Lower lobe of right lung (tissue), 2 donors: ENCODE data around the gene ADCY7. TPM values are rescaled to one million over a fixed set of nuclear protein-coding genes. Genes with fewer than 3 reads are reported as not detected.

Experiments used
- ATAC-seq, 2 donors: fragments of 200-7000 bp; cut with Tn5 transposase; one replicate each; pipeline ENCODE4 v1.9.1; 2020 to 2022; ENCODE audit warnings: mild to moderate bottlenecking in 2 of 2, moderate library complexity in 2 of 2
- DNase-seq: peaks from one replicate; pipeline ENCODE4 v3.0.0-alpha.2; 2020
- H3K27ac ChIP-seq: fragments of 200-600 bp; one replicate; pipeline ENCODE4 v1.8.0; 2022
- H3K27me3 ChIP-seq: fragments of 200-600 bp; one replicate; pipeline ENCODE4 v1.8.0; 2022; ENCODE audit warnings: low read depth
- H3K36me3 ChIP-seq: fragments of 200-600 bp; one replicate; pipeline ENCODE4 v1.8.0; 2022; ENCODE audit warnings: mild to moderate bottlenecking
- H3K4me1 ChIP-seq: fragments of 200-600 bp; one replicate; pipeline ENCODE4 v1.8.0; 2022
- H3K4me3 ChIP-seq: fragments of 200-600 bp; one replicate; pipeline ENCODE4 v1.8.0; 2022; ENCODE audit warnings: mild to moderate bottlenecking
- H3K9me3 ChIP-seq: fragments of 200-600 bp; one replicate; pipeline ENCODE4 v1.8.0; 2022
- intact Hi-C: fragments of 100-400 bp; cut with DNase I; formaldehyde crosslinking; loops from one replicate; pipeline ENCODE4 v1.11.0; 2022
- long read RNA-seq: library from polyadenylated mRNA; unstranded; transcript quantifications from one replicate; pipeline ENCODE4 v2.0.0, GENCODE V29; 2021
- total RNA-seq: library from RNA; stranded (reverse); fragmentation: NEBNext Ultra II Directional; extraction: Animal tissue kit (Norgen Biotek cat#: 25700); gene quantifications from one replicate; pipeline ENCODE4 v1.2.1, GENCODE V29; 2021
- TF ChIP-seq, protein P1 (sequence below): fragments of 200-600 bp; IDR thresholded peaks from one replicate; pipeline ENCODE4 v1.8.0; 2022; ENCODE audit warnings: antibody characterized with exemption, mild to moderate bottlenecking
- donor health status: DM: no; HTN: yes; CAD: no; lungs with severe emphysema.

ADCY7 gene
- total RNA-seq = 115 TPM
- long read RNA-seq, full-length matches to known transcripts = 4 of 45 reads
- long read RNA-seq, partial matches to known transcripts = 23 of 45 reads
- long read RNA-seq, other reads (novel, unspliced or antisense) = 18 of 45 reads

DNA sequence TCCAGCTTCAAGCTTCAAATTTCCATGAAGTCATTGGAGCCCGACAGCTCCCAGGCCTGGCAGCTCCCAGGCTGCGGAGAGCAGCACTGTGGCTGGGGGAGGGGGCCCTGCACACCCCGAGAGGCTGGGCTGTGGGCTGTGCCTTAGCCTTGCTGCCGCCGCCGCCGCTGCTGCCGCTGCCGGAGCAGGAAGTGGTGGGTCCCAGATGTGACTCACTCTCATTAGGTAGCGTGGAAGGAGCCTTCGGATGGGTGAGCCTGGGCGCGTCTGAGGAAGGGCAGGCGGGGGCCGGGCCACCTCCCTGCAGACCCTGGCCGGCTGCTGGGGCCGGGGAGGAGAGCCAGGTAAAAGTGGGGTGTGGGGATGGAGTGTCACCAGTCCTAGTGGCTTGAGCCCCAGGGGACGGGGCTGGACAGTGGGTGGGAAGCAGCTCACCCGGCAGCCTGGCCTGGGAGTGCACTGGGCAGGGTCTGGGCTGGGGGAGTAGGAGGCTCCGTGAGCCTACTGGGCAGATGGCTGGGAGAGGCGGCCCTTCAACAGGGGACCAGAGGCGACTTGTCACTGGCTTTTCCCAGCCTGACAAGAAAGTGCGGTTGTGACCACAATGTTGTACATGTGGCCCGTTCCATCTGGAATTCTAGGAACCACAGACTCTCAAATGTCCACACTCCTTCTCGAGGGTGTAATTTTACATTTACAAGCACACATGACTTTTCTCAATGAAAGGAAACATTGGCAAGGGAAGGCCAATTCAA lies at the start of gene ADCY7:
Gene ADCY7 (plus strand): TSS at position 215 of the 755 bp plus-strand sequence. CDS start 21,629 bp downstream, outside the sequence.
- no peaks in the 10 kb centered on the region for H3K9me3 ChIP-seq
- no peaks in the 10 kb centered on the region for H3K36me3 ChIP-seq
- DNase-seq (peak; percentile 84), ATAC-seq (peak; percentile 83 to 89)
- H3K27ac ChIP-seq = peak within 1 kb of the TSS; percentile 81
- no peaks in the 10 kb centered on the region for H3K27me3 ChIP-seq
- TF ChIP-seq, protein P1, sequence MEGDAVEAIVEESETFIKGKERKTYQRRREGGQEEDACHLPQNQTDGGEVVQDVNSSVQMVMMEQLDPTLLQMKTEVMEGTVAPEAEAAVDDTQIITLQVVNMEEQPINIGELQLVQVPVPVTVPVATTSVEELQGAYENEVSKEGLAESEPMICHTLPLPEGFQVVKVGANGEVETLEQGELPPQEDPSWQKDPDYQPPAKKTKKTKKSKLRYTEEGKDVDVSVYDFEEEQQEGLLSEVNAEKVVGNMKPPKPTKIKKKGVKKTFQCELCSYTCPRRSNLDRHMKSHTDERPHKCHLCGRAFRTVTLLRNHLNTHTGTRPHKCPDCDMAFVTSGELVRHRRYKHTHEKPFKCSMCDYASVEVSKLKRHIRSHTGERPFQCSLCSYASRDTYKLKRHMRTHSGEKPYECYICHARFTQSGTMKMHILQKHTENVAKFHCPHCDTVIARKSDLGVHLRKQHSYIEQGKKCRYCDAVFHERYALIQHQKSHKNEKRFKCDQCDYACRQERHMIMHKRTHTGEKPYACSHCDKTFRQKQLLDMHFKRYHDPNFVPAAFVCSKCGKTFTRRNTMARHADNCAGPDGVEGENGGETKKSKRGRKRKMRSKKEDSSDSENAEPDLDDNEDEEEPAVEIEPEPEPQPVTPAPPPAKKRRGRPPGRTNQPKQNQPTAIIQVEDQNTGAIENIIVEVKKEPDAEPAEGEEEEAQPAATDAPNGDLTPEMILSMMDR = no peak
- intact Hi-C loops = no loop called here
- H3K4me3 ChIP-seq = peak within 1 kb of the TSS; percentile 58
- H3K4me1 ChIP-seq = peaks cover 60% of the 10 kb centered on the region

DNA sequence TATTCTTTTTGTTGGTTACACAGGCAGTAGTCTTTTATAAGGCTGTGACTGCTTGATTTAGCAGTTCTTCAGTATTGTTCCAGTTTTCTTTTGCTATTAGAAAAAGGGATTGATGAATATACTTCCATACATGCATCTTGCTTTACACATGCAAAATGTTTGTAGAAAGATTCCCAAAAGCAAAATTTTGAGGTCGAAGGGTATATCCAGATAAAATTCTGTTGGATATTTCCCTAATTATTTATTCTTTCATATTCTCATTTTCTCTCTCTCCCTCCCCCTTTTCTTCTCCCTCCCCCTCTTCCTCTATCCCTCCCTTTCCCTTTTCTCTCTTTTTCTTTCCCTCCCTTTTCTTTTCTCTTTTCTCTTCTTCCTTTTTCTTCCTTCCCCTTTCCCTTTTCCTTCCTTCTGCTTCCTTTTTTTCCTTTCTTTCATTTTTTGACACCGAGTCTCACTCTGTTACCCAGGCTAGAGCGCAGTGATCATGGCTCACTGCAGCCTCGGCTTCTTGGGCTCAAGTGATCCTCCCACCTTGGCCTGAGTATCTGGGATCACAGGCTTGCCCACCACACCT lies 46.9 kb upstream of the ADCY7 start:
- Histone ChIP-seq H3K4me1 (no peaks in the 10 kb centered on the region), H3K36me3 (peaks cover 73% of the 10 kb centered on the region), H3K4me3 (no peak overlapping the region), H3K27me3 (no peaks in the 10 kb centered on the region), H3K27ac (no peak overlapping the region), H3K9me3 (no peaks in the 10 kb centered on the region)
- TF ChIP-seq, protein P1 = no peak
- no peak for ATAC-seq
- intact Hi-C loops = no loop called here
- no peak for DNase-seq

DNA sequence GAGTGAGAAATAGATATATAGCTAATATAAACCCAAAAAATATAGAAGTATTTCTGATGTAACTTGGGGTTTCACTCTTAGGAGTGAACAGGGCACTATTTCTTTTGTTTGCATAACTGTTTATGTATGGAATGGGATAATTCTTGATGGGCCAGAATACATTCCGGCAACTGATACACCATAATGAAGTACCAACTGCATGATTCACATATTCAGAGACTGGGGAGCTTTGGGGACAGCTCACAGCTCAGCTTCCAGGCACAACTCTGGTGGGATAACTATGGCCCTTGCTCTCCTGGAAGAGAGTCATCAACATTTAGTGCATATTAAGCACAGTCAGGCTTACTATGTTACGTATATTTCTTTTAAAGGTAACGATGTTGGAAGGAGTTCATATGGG lies 42.1 kb upstream of the ADCY7 start:
- Histone ChIP-seq H3K4me3 (no peak overlapping the region), H3K9me3 (no peaks in the 10 kb centered on the region), H3K36me3 (peaks cover 74% of the 10 kb centered on the region), H3K4me1 (no peaks in the 10 kb centered on the region), H3K27me3 (no peaks in the 10 kb centered on the region), H3K27ac (no peak overlapping the region)
- DNase-seq (no peak), ATAC-seq (no peak)
- intact Hi-C loops = no loop called here
- TF ChIP-seq, protein P1 = no peak

DNA sequence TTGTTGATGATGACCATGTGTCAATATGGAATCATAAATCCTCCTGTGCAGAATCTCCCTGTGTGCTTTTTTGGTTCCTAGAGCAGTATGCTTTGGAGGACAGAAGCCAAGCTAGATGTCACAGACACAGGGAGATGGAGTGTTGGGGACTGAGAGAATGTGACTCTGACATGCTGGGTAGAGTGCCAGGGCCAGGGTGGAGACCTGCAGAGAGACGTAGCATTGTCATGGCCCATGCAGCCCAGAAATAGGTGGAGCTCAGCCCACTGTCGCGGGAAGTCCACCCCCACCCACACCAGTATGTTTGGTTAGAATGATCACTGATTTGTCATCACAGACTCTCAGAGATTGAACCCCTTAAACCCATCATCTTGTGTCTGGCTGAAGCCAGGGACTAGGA lies 39.2 kb upstream of the ADCY7 start:
- DNase-seq (no peak), ATAC-seq (no peak)
- TF ChIP-seq, protein P1 = no peak
- Histone ChIP-seq H3K27ac (no peak overlapping the region), H3K9me3 (no peaks in the 10 kb centered on the region), H3K27me3 (no peaks in the 10 kb centered on the region), H3K4me3 (no peak overlapping the region), H3K4me1 (no peaks in the 10 kb centered on the region), H3K36me3 (peaks cover 73% of the 10 kb centered on the region)
- intact Hi-C loops = no loop called here

DNA sequence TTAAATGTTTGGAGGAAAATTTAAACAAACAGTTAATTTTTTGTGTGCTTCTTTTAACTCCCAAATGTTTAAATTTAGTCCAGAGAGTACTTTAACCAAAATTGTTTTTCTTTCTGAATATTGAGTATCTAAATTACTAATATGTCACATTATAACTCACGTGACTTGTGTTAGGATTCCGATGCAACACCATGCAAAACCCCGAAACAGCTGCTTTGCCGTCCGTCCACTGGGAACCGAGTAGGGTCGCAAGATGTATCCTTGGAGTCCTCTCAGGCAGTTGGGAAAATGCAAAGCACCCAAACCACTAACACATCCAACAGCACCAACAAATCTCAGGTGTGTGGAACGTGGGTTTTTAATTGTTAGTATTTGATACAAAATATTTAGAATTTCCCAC lies 38.7 kb upstream of the ADCY7 start:
- no peaks in the 10 kb centered on the region for H3K27me3 ChIP-seq
- no peak overlapping the region for H3K4me3 ChIP-seq
- peaks cover 68% of the 10 kb centered on the region for H3K36me3 ChIP-seq
- no peak for DNase-seq
- H3K4me1 ChIP-seq = no peaks in the 10 kb centered on the region
- intact Hi-C loops = no loop called here
- H3K27ac ChIP-seq = no peak overlapping the region
- ATAC-seq = no peak
- no peaks in the 10 kb centered on the region for H3K9me3 ChIP-seq
- TF ChIP-seq, protein P1 = no peak
